C1 segment of cervical spinal cord (tissue), 14 donors: ENCODE data around the gene NOTO.

Experiments
- DNase-seq, 14 donors: peaks; one replicate each; lab custom pipeline; 2025; lab: John Stamatoyannopoulos, UW

The NOTO gene

GRCh38 chr2:73233932-73234832 is 31.8 kb downstream of the NOTO start, which contains the start of gene CCT7:
TSS of gene CCT7 (plus strand) at chr2:73234308. CDS start at chr2:73234379, 71 bp downstream.
- peak; percentile 54 to 99 (median 92) for DNase-seq

GRCh38 chr2:73235315-73236028 is 33.1 kb downstream of the NOTO start:
- no peak for DNase-seq

- no peak for DNase-seq
Observed at GRCh38 chr2:73237168-73237567, 34.8 kb downstream of the NOTO start.

GRCh38 chr2:73238149-73238548 is 35.8 kb downstream of the NOTO start:
- no peak for DNase-seq

GRCh38 chr2:73238976-73239375 is 36.6 kb downstream of the NOTO start:
- DNase-seq = peak in 1 of 14 donors; percentile 51

- peak in 1 of 14 donors; percentile 39 for DNase-seq
Observed at GRCh38 chr2:73239776-73240175, 37.4 kb downstream of the NOTO start.

GRCh38 chr2:73243884-73244570 is 41.7 kb downstream of the NOTO start:
- peak in 2 of 14 donors; percentile 5 to 64 for DNase-seq

GRCh38 chr2:73244580-73244979 is 42.2 kb downstream of the NOTO start:
- no peak for DNase-seq

- no peak for DNase-seq
Observed at GRCh38 chr2:73246850-73247249, 44.5 kb downstream of the NOTO start.

GRCh38 chr2:73249636-73250035 is 47.3 kb downstream of the NOTO start:
- no peak for DNase-seq

GRCh38 chr2:73250872-73251846 is 48.8 kb downstream of the NOTO start:
- DNase-seq = no peak

- DNase-seq = no peak
Observed at GRCh38 chr2:73252238-73253027, 50.1 kb downstream of the NOTO start.

- DNase-seq = no peak
Observed at GRCh38 chr2:73253400-73253799, 51.0 kb downstream of the NOTO start.

- DNase-seq = no peak
Observed at GRCh38 chr2:73253901-73254300, 51.5 kb downstream of the NOTO start.

GRCh38 chr2:73254343-73255006 is 52.1 kb downstream of the NOTO start:
- no peak for DNase-seq

GRCh38 chr2:73255007-73255644 is 52.8 kb downstream of the NOTO start:
- DNase-seq = no peak

GRCh38 chr2:73255907-73256617 is 53.7 kb downstream of the NOTO start:
- DNase-seq = no peak

- no peak for DNase-seq
Observed at GRCh38 chr2:73256618-73256922, 54.2 kb downstream of the NOTO start.

- no peak for DNase-seq
Observed at GRCh38 chr2:73257021-73257420, 54.6 kb downstream of the NOTO start.
